ENCODE data around the gene TLR2.
"Not testable (repeated sequence)": the region's sequence is repeated elsewhere in the genome, so short reads cannot be mapped to it uniquely, and the experiment has no call there.

TLR2 gene

GRCh38 chr4:153661215-153661822 lies 22.8 kb upstream of the TLR2 start:
- DNase-seq (no peak), ATAC-seq (ENCODE audit: insufficient read depth, low read depth) (no peak)
- Histone ChIP-seq H3K79me2 (ENCODE audit: insufficient read depth, low read length) (no peaks in the 10 kb centered on the region), H3K27me3 (ENCODE audit: insufficient read depth, low read length, poor library complexity) (no peaks in the 10 kb centered on the region), H4K20me1 (ENCODE audit: insufficient read depth, low read length) (no peaks in the 10 kb centered on the region), H2AFZ (ENCODE audit: low read depth, low read length) (no peak overlapping the region), H3K4me3 (ENCODE audit: low read depth in 1 of 2, low read length in 2 of 2) (no peak overlapping the region), H3K36me3 (ENCODE audit: insufficient read depth, low read length) (no peaks in the 10 kb centered on the region), H3K4me2 (ENCODE audit: insufficient read depth, low read length) (no peak overlapping the region), H3K27ac (ENCODE audit: low read length) (no peak overlapping the region), H3K4me1 (ENCODE audit: insufficient read depth, low read length) (no peaks in the 10 kb centered on the region), H3K9me3 (ENCODE audit: insufficient read depth, low read length, severe bottlenecking) (peaks cover 6% of the 10 kb centered on the region), H3K9ac (ENCODE audit: low read depth, low read length) (no peak overlapping the region)
- TF ChIP-seq EZH2 (IDR thresholded peaks at IDR 0.05; ENCODE audit: borderline replicate concordance, low read depth, low read length, severe bottlenecking) (no peak), CTCF (IDR thresholded peaks at IDR 0.05; ENCODE audit: borderline replicate concordance, extremely low read depth, low read length, poor library complexity, severe bottlenecking) (no peak)

- no peaks in the 10 kb centered on the region for H3K27me3 ChIP-seq (ENCODE audit: insufficient read depth, low read length, poor library complexity)
- H4K20me1 ChIP-seq (ENCODE audit: insufficient read depth, low read length): no peaks in the 10 kb centered on the region
- H3K36me3 ChIP-seq (ENCODE audit: insufficient read depth, low read length): no peaks in the 10 kb centered on the region
- H2AFZ ChIP-seq (ENCODE audit: low read depth, low read length): no peak overlapping the region
- no peak overlapping the region for H3K9ac ChIP-seq (ENCODE audit: low read depth, low read length)
- H3K79me2 ChIP-seq (ENCODE audit: insufficient read depth, low read length): no peaks in the 10 kb centered on the region
- H3K4me3 ChIP-seq (ENCODE audit: low read depth in 1 of 2, low read length in 2 of 2): no peak overlapping the region
- DNase-seq: no peak
- no peak overlapping the region for H3K27ac ChIP-seq (ENCODE audit: low read length)
- H3K4me2 ChIP-seq (ENCODE audit: insufficient read depth, low read length): no peak overlapping the region
- no peak for TF ChIP-seq EZH2 (IDR thresholded peaks at IDR 0.05; ENCODE audit: borderline replicate concordance, low read depth, low read length, severe bottlenecking)
- no peak for TF ChIP-seq CTCF (IDR thresholded peaks at IDR 0.05; ENCODE audit: borderline replicate concordance, extremely low read depth, low read length, poor library complexity, severe bottlenecking)
- no peaks in the 10 kb centered on the region for H3K4me1 ChIP-seq (ENCODE audit: insufficient read depth, low read length)
- no peak for ATAC-seq (ENCODE audit: insufficient read depth, low read depth)
- H3K9me3 ChIP-seq (ENCODE audit: insufficient read depth, low read length, severe bottlenecking): peaks cover 6% of the 10 kb centered on the region
Measured at GRCh38 chr4:153661908-153662307, 22.2 kb upstream of the TLR2 start.

- DNase-seq (no peak), ATAC-seq (ENCODE audit: insufficient read depth, low read depth) (no peak)
- Histone ChIP-seq H3K4me1 (ENCODE audit: insufficient read depth, low read length) (no peaks in the 10 kb centered on the region), H3K27ac (ENCODE audit: low read length) (no peak overlapping the region), H3K27me3 (ENCODE audit: insufficient read depth, low read length, poor library complexity) (no peaks in the 10 kb centered on the region), H3K9me3 (ENCODE audit: insufficient read depth, low read length, severe bottlenecking) (peaks cover 6% of the 10 kb centered on the region), H3K79me2 (ENCODE audit: insufficient read depth, low read length) (no peaks in the 10 kb centered on the region), H3K36me3 (ENCODE audit: insufficient read depth, low read length) (no peaks in the 10 kb centered on the region), H3K9ac (ENCODE audit: low read depth, low read length) (no peak overlapping the region), H3K4me2 (ENCODE audit: insufficient read depth, low read length) (no peak overlapping the region), H3K4me3 (ENCODE audit: low read depth in 1 of 2, low read length in 2 of 2) (no peak overlapping the region), H2AFZ (ENCODE audit: low read depth, low read length) (no peak overlapping the region), H4K20me1 (ENCODE audit: insufficient read depth, low read length) (no peaks in the 10 kb centered on the region)
- no peak for TF ChIP-seq CTCF (IDR thresholded peaks at IDR 0.05; ENCODE audit: borderline replicate concordance, extremely low read depth, low read length, poor library complexity, severe bottlenecking)
- TF ChIP-seq EZH2 (IDR thresholded peaks at IDR 0.05; ENCODE audit: borderline replicate concordance, low read depth, low read length, severe bottlenecking): no peak
Measured at GRCh38 chr4:153663667-153664066, 20.4 kb upstream of the TLR2 start.

GRCh38 chr4:153666505-153666904 lies 17.6 kb upstream of the TLR2 start:
- not testable (repeated sequence) for H3K4me1 ChIP-seq (ENCODE audit: insufficient read depth, low read length); H4K20me1 ChIP-seq (ENCODE audit: insufficient read depth, low read length); H3K79me2 ChIP-seq (ENCODE audit: insufficient read depth, low read length); H3K4me3 ChIP-seq (ENCODE audit: low read depth in 1 of 2, low read length in 2 of 2); H3K36me3 ChIP-seq (ENCODE audit: insufficient read depth, low read length); H2AFZ ChIP-seq (ENCODE audit: low read depth, low read length); H3K27ac ChIP-seq (ENCODE audit: low read length); H3K9ac ChIP-seq (ENCODE audit: low read depth, low read length); ATAC-seq (ENCODE audit: insufficient read depth, low read depth); DNase-seq; H3K27me3 ChIP-seq (ENCODE audit: insufficient read depth, low read length, poor library complexity); H3K9me3 ChIP-seq (ENCODE audit: insufficient read depth, low read length, severe bottlenecking); H3K4me2 ChIP-seq (ENCODE audit: insufficient read depth, low read length)
